Measurements from ENCODE around the gene ECI2. TPM values are rescaled to one million over a fixed set of nuclear protein-coding genes. Genes with fewer than 3 reads are reported as not detected.

Gene ECI2
- total and polyA plus RNA-seq, 2 donors (not counting 1 experiment from before 2014, with no cell fraction given): 15.2 to 28.3 TPM

DNA sequence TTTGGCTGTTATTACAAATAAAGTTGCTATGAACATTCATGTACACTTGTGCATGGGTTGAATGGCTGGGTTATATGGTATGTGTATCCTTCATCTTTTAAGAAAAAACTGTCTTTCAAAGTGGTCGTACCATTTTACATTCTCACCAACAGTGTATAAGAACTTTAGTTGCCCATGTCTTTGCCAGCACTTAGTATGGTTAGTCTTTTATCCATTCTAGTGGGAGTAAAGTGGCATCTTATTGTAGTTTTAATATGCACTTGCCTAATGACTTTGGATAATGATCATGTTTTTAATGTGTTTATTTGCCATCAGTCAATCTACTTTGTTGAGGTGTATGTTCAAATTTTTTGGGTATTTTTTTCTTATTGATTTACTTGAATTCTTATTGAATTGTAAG, 32.5 kb upstream of the ECI2 start:
- Histone ChIP-seq H3K9me3 (ENCODE audit: control extremely low read depth in 1 of 3, control insufficient read depth in 2 of 3, insufficient read depth in 1 of 3, low read length in 2 of 3) (peaks cover 0 to 4% (median 3%) of the 10 kb centered on the region in 3 donors), H3K27ac (ENCODE audit: low read length in 2 of 2) (no peak overlapping the region), H3K4me1 (ENCODE audit: control insufficient read depth in 2 of 2, insufficient read depth in 2 of 2, low read length in 2 of 2) (no peaks in the 10 kb centered on the region), H3K4me3 (ENCODE audit: control extremely low read depth in 1 of 5, extremely low read depth in 1 of 5, insufficient read depth in 1 of 5, low read depth in 2 of 5, low read length in 4 of 5) (no peak overlapping the region), H3K9ac (ENCODE audit: low read length) (no peak overlapping the region), H3K4me2 (replicated peaks; ENCODE audit: low read depth, low read length, poor library complexity, severe bottlenecking) (no peak overlapping the region), H4K20me1 (ENCODE audit: control insufficient read depth, insufficient read depth, low read length, poor library complexity, severe bottlenecking) (no peaks in the 10 kb centered on the region), H3K36me3 (replicated peaks in 1 of 2; ENCODE audit: control extremely low read depth in 1 of 2, control insufficient read depth in 1 of 2, extremely low read depth in 1 of 2, insufficient read depth in 2 of 2, low read length in 1 of 2) (no peaks in the 10 kb centered on the region), H3K27me3 (replicated peaks in 1 of 4; ENCODE audit: control extremely low read depth in 1 of 4, control insufficient read depth in 3 of 4, insufficient read depth in 4 of 4, low read length in 3 of 4) (no peaks in the 10 kb centered on the region), H2AFZ (ENCODE audit: insufficient read depth, low read depth, low read length, poor library complexity, severe bottlenecking) (no peak overlapping the region), H3K79me2 (ENCODE audit: control insufficient read depth, insufficient read depth, low read length) (no peaks in the 10 kb centered on the region)
- no CpG with 5 or more reads among the region's 1 CpG for WGBS (ENCODE audit: insufficient coverage)
- DNase-seq: no peak
- intact Hi-C loops (cut with micrococcal nuclease): no loop called here
- Mint-ChIP-seq H3K4me3 (no peak overlapping the region), H3K27ac (no peak overlapping the region), H3K27me3 (no peaks in the 10 kb centered on the region), H3K9me3 (ENCODE audit: insufficient read depth) (no peaks in the 10 kb centered on the region), H3K4me1 (peaks cover 2% of the 10 kb centered on the region)
- no peak for ATAC-seq (ENCODE audit: low read depth)
- ChIA-PET POLR2A (no interaction called here), CTCF (no interaction called here)
- TF ChIP-seq EZH2 (IDR thresholded peaks at IDR 0.05; ENCODE audit: borderline replicate concordance, insufficient read depth, low read depth, low read length, poor library complexity, severe bottlenecking): no peak
- TF ChIP-seq, protein P1, sequence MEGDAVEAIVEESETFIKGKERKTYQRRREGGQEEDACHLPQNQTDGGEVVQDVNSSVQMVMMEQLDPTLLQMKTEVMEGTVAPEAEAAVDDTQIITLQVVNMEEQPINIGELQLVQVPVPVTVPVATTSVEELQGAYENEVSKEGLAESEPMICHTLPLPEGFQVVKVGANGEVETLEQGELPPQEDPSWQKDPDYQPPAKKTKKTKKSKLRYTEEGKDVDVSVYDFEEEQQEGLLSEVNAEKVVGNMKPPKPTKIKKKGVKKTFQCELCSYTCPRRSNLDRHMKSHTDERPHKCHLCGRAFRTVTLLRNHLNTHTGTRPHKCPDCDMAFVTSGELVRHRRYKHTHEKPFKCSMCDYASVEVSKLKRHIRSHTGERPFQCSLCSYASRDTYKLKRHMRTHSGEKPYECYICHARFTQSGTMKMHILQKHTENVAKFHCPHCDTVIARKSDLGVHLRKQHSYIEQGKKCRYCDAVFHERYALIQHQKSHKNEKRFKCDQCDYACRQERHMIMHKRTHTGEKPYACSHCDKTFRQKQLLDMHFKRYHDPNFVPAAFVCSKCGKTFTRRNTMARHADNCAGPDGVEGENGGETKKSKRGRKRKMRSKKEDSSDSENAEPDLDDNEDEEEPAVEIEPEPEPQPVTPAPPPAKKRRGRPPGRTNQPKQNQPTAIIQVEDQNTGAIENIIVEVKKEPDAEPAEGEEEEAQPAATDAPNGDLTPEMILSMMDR (IDR thresholded peaks at IDR 0.05): no peak

DNA sequence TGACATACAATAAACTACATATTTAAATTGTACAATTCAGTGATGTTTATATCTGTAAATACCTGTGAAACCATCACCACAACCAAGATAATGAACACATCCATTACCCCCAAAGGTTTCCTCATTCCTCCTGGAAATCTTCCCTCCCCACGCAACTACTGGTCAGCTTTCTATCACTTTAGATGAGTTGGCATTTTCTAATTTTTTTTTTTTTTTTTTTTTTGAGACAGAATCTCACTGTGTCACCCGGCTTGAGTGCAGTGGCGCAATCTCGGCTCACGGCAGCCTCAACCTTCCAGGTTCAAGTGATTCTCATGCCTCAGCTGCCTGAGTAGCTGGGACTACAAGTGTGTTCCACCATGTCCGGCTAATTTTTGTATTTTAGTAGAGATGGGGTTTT, 31.7 kb upstream of the ECI2 start:
- H3K27me3 ChIP-seq (replicated peaks in 1 of 4; ENCODE audit: control extremely low read depth in 1 of 4, control insufficient read depth in 3 of 4, insufficient read depth in 4 of 4, low read length in 3 of 4): no peaks in the 10 kb centered on the region
- H3K9me3 Mint-ChIP-seq (ENCODE audit: insufficient read depth): no peaks in the 10 kb centered on the region
- WGBS (ENCODE audit: insufficient coverage): 100% methylated on average over 4 of the region's 6 CpGs
- no peaks in the 10 kb centered on the region for H3K4me1 ChIP-seq (ENCODE audit: control insufficient read depth in 2 of 2, insufficient read depth in 2 of 2, low read length in 2 of 2)
- H3K4me3 Mint-ChIP-seq: no peak overlapping the region
- H4K20me1 ChIP-seq (ENCODE audit: control insufficient read depth, insufficient read depth, low read length, poor library complexity, severe bottlenecking): no peaks in the 10 kb centered on the region
- H3K9me3 ChIP-seq (ENCODE audit: control extremely low read depth in 1 of 3, control insufficient read depth in 2 of 3, insufficient read depth in 1 of 3, low read length in 2 of 3): peaks cover 0 to 4% (median 3%) of the 10 kb centered on the region in 3 donors
- CTCF ChIA-PET: no interaction called here
- intact Hi-C loops (cut with micrococcal nuclease): no loop called here
- peaks cover under 1% of the 10 kb centered on the region for H3K4me1 Mint-ChIP-seq
- H2AFZ ChIP-seq (ENCODE audit: insufficient read depth, low read depth, low read length, poor library complexity, severe bottlenecking): no peak overlapping the region
- TF ChIP-seq, protein P1 (IDR thresholded peaks at IDR 0.05): no peak
- TF ChIP-seq EZH2 (IDR thresholded peaks at IDR 0.05; ENCODE audit: borderline replicate concordance, insufficient read depth, low read depth, low read length, poor library complexity, severe bottlenecking): no peak
- no peaks in the 10 kb centered on the region for H3K27me3 Mint-ChIP-seq
- H3K27ac ChIP-seq (ENCODE audit: low read length in 2 of 2): no peak overlapping the region
- no peak overlapping the region for H3K4me2 ChIP-seq (replicated peaks; ENCODE audit: low read depth, low read length, poor library complexity, severe bottlenecking)
- no peak overlapping the region for H3K9ac ChIP-seq (ENCODE audit: low read length)
- ATAC-seq (ENCODE audit: low read depth) (no peak), DNase-seq (no peak)
- no peaks in the 10 kb centered on the region for H3K36me3 ChIP-seq (replicated peaks in 1 of 2; ENCODE audit: control extremely low read depth in 1 of 2, control insufficient read depth in 1 of 2, extremely low read depth in 1 of 2, insufficient read depth in 2 of 2, low read length in 1 of 2)
- POLR2A ChIA-PET: no interaction called here
- H3K79me2 ChIP-seq (ENCODE audit: control insufficient read depth, insufficient read depth, low read length): no peaks in the 10 kb centered on the region
- H3K27ac Mint-ChIP-seq: no peak overlapping the region
- H3K4me3 ChIP-seq (ENCODE audit: control extremely low read depth in 1 of 5, extremely low read depth in 1 of 5, insufficient read depth in 1 of 5, low read depth in 2 of 5, low read length in 4 of 5): no peak overlapping the region

Measured in B cell (primary cell).